IgD-negative memory B cell (primary cell): Measurements from ENCODE around the gene ANKRD39. TPM values are rescaled to one million over a fixed set of nuclear protein-coding genes. Genes with fewer than 3 reads are reported as not detected.
A peak's percentile ranks its signal among the peaks of the same experiment; 100 is the strongest.
"Not testable (repeated sequence)": the region's sequence is repeated elsewhere in the genome, so short reads cannot be mapped to it uniquely, and the experiment has no call there.

Source experiments
- H3K27ac Mint-ChIP-seq, 3 donors: one replicate each; pipeline ENCODE4 v1.8.0; 2020 to 2022; ENCODE audit warnings: mild to moderate bottlenecking in 3 of 3, mixed read lengths in 3 of 3, moderate library complexity in 1 of 3
- H3K27me3 Mint-ChIP-seq: one replicate; pipeline ENCODE4 v1.8.0; 2021; ENCODE audit warnings: mixed read lengths
- H3K36me3 Mint-ChIP-seq: one replicate; pipeline ENCODE4 v1.8.0; 2020; ENCODE audit warnings: mild to moderate bottlenecking, mixed read lengths
- H3K4me1 Mint-ChIP-seq, 3 donors: one replicate each; pipeline ENCODE4 v1.8.0; 2020 to 2022; ENCODE audit warnings: mixed read lengths in 3 of 3, mild to moderate bottlenecking in 1 of 3
- H3K4me3 Mint-ChIP-seq, 4 donors: one replicate each; pipeline ENCODE4 v1.8.0; 2020 to 2022; ENCODE audit warnings: mild to moderate bottlenecking in 4 of 4, mixed read lengths in 4 of 4, moderate library complexity in 3 of 4
- H3K9me3 Mint-ChIP-seq, 3 donors: one replicate each; pipeline ENCODE4 v1.8.0; 2020 to 2021; ENCODE audit warnings: mixed read lengths in 3 of 3, mild to moderate bottlenecking in 1 of 3
- polyA plus RNA-seq: library from polyadenylated mRNA; unstranded; fragments of 300-500 nt; fragmentation: Illumina TruSeq; gene quantifications from one replicate; pipeline ENCODE4 v1.2.3, GENCODE V29; 2021

The ANKRD39 gene
- polyA plus RNA-seq, 1 donor from 2014 or later, result 16.3 TPM

- no peaks in the 10 kb centered on the region for H3K9me3 Mint-ChIP-seq
- no peaks in the 10 kb centered on the region for H3K36me3 Mint-ChIP-seq
- peak within 1 kb of the TSS in 2 of 3 donors; percentile 27 to 79 for H3K27ac Mint-ChIP-seq
- peaks cover 23% of the 10 kb centered on the region for H3K27me3 Mint-ChIP-seq
- peaks cover 10 to 24% (median 17%) of the 10 kb centered on the region in 3 donors for H3K4me1 Mint-ChIP-seq
- H3K4me3 Mint-ChIP-seq, result peak within 1 kb of the TSS; percentile 45 to 90 (median 74)
Measured at GRCh38 chr2:96869822-96870625, 12.2 kb upstream of the ANKRD39 start, which contains the start of gene SEMA4C. Gene SEMA4C, minus strand, starts transcription at chr2:96870080. Its CDS starts 2,194 bp downstream, at chr2:96867886.

GRCh38 chr2:96869281-96869821 lies 11.5 kb upstream of the ANKRD39 start:
- Mint-ChIP-seq H3K27ac (no peak overlapping the region), H3K27me3 (peaks cover 23% of the 10 kb centered on the region), H3K4me1 (peaks cover 8 to 21% (median 12%) of the 10 kb centered on the region in 3 donors), H3K4me3 (peak overlapping the region in 1 of 4 donors; percentile 59), H3K9me3 (no peaks in the 10 kb centered on the region), H3K36me3 (no peaks in the 10 kb centered on the region)

- Mint-ChIP-seq H3K27me3 (peaks cover 21% of the 10 kb centered on the region), H3K36me3 (no peaks in the 10 kb centered on the region), H3K27ac (no peak overlapping the region), H3K4me1 (peaks cover 2 to 15% (median 8%) of the 10 kb centered on the region in 3 donors), H3K4me3 (peak overlapping the region; percentile 76 to 91 (median 84)), H3K9me3 (no peaks in the 10 kb centered on the region)
Measured at GRCh38 chr2:96868555-96869280, 10.9 kb upstream of the ANKRD39 start.

- Mint-ChIP-seq H3K4me1 (peaks cover 2 to 12% (median 3%) of the 10 kb centered on the region in 3 donors), H3K36me3 (peaks cover 2% of the 10 kb centered on the region), H3K4me3 (peak overlapping the region; percentile 76 to 91 (median 84)), H3K27me3 (peaks cover 21% of the 10 kb centered on the region), H3K9me3 (no peaks in the 10 kb centered on the region), H3K27ac (peak overlapping the region; percentile 23 to 62 (median 47))
Measured at GRCh38 chr2:96867756-96868554, 10.1 kb upstream of the ANKRD39 start.

GRCh38 chr2:96866986-96867755 lies 9.4 kb upstream of the ANKRD39 start:
- Mint-ChIP-seq H3K4me3 (peak overlapping the region; percentile 76 to 91 (median 84)), H3K4me1 (peaks cover 3 to 12% (median 4%) of the 10 kb centered on the region in 3 donors), H3K9me3 (no peaks in the 10 kb centered on the region), H3K36me3 (peaks cover 2% of the 10 kb centered on the region), H3K27me3 (peaks cover 21% of the 10 kb centered on the region), H3K27ac (peak overlapping the region in 2 of 3 donors; percentile 47 to 62)

- Mint-ChIP-seq H3K4me1 (peaks cover 3 to 12% (median 5%) of the 10 kb centered on the region in 3 donors), H3K9me3 (no peaks in the 10 kb centered on the region), H3K27me3 (peaks cover 21% of the 10 kb centered on the region), H3K27ac (peak overlapping the region in 1 of 3 donors; percentile 62), H3K4me3 (peak overlapping the region in 2 of 4 donors; percentile 76 to 78), H3K36me3 (peaks cover 2% of the 10 kb centered on the region)
Measured at GRCh38 chr2:96866586-96866985, 8.8 kb upstream of the ANKRD39 start.

GRCh38 chr2:96866149-96866548 lies 8.3 kb upstream of the ANKRD39 start:
- peaks cover 2% of the 10 kb centered on the region for H3K36me3 Mint-ChIP-seq

GRCh38 chr2:96865654-96866053 lies 7.8 kb upstream of the ANKRD39 start:
- peaks cover 16% of the 10 kb centered on the region for H3K27me3 Mint-ChIP-seq
- peaks cover under 1 to 10% (median 5%) of the 10 kb centered on the region in 3 donors for H3K4me1 Mint-ChIP-seq
- no peak overlapping the region for H3K27ac Mint-ChIP-seq

More at GRCh38 chr2:96866149-96866548, 8.3 kb upstream of the ANKRD39 start:
- Mint-ChIP-seq H3K27ac (no peak overlapping the region), H3K4me3 (no peak overlapping the region), H3K4me1 (peaks cover 3 to 12% (median 5%) of the 10 kb centered on the region in 3 donors), H3K9me3 (no peaks in the 10 kb centered on the region), H3K27me3 (peaks cover 18% of the 10 kb centered on the region)

GRCh38 chr2:96864343-96865091 lies 6.7 kb upstream of the ANKRD39 start:
- peaks cover 14% of the 10 kb centered on the region for H3K27me3 Mint-ChIP-seq
- no peaks in the 10 kb centered on the region for H3K9me3 Mint-ChIP-seq
- peaks cover 0 to 7% (median 5%) of the 10 kb centered on the region in 3 donors for H3K4me1 Mint-ChIP-seq
- H3K4me3 Mint-ChIP-seq, result no peak overlapping the region
- no peak overlapping the region for H3K27ac Mint-ChIP-seq
- H3K36me3 Mint-ChIP-seq, result peaks cover 2% of the 10 kb centered on the region

More at GRCh38 chr2:96865654-96866053, 7.8 kb upstream of the ANKRD39 start:
- Mint-ChIP-seq H3K36me3 (peaks cover 2% of the 10 kb centered on the region), H3K4me3 (no peak overlapping the region), H3K9me3 (no peaks in the 10 kb centered on the region)

GRCh38 chr2:96863575-96864342 lies 5.9 kb upstream of the ANKRD39 start:
- H3K27ac Mint-ChIP-seq, result no peak overlapping the region
- H3K4me3 Mint-ChIP-seq, result peak overlapping the region in 1 of 4 donors; percentile 8
- H3K27me3 Mint-ChIP-seq, result peaks cover 14% of the 10 kb centered on the region
- peaks cover 0 to 7% (median 5%) of the 10 kb centered on the region in 3 donors for H3K4me1 Mint-ChIP-seq
- H3K9me3 Mint-ChIP-seq, result no peaks in the 10 kb centered on the region
- peaks cover 2% of the 10 kb centered on the region for H3K36me3 Mint-ChIP-seq

GRCh38 chr2:96863056-96863455 lies 5.2 kb upstream of the ANKRD39 start:
- not testable (repeated sequence) for H3K27ac Mint-ChIP-seq, H3K36me3 Mint-ChIP-seq, H3K9me3 Mint-ChIP-seq, H3K4me1 Mint-ChIP-seq
- Mint-ChIP-seq H3K4me3 (peak overlapping the region in 1 of 4 donors; percentile 8), H3K27me3 (peaks cover 13% of the 10 kb centered on the region)

- H3K36me3 Mint-ChIP-seq, result peaks cover 2% of the 10 kb centered on the region
- H3K9me3 Mint-ChIP-seq, result no peaks in the 10 kb centered on the region
- peak overlapping the region in 1 of 3 donors; percentile 65 for H3K27ac Mint-ChIP-seq
- H3K27me3 Mint-ChIP-seq, result no peaks in the 10 kb centered on the region
- H3K4me3 Mint-ChIP-seq, result peak overlapping the region in 1 of 4 donors; percentile 30
- peaks cover 11 to 12% (median 11%) of the 10 kb centered on the region in 3 donors for H3K4me1 Mint-ChIP-seq
Measured at GRCh38 chr2:96861074-96861473, 3.3 kb upstream of the ANKRD39 start.
